Stimulated activated CD4-positive, alpha-beta T cell treated with anti-CD3 and anti-CD28 coated beads, Interleukin-1b, Interleukin-23, amount 100 ng/mL, for 24 hours (primary cell): Measurements from ENCODE around the gene PSME3.
"Not testable (repeated sequence)": the region's sequence is repeated elsewhere in the genome, so short reads cannot be mapped to it uniquely, and the experiment has no call there.

Source experiments
- DNase-seq, 4 experiments: peaks; one replicate each; pipeline ENCODE4 v3.0.0-alpha.2; 2020; ENCODE audit warnings: low read depth in 4 of 4, low spot score in 1 of 4

Gene PSME3

DNA sequence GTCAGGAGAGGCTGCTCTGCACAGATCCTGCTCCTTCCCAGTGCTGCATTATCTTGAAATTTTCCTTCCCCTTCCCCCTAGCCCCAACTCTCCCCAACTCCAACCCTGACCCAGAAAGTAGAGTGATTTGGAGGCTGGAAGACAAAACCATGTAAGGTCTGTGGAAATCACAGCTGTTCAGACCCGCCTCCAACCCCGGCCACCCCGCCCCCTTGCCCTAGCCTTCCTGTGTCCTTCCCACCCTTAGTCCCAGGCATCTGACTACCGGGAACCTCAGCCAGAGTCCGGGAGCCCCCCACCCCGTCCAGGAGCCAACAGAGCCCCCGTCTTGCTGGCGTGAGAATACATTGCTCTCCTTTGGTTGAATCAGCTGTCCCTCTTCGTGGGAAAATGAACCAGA, 17.8 kb downstream of the PSME3 start, which contains the start of gene AOC3:
Gene AOC3, plus strand, starts transcription at position 246 of the 400 bp plus-strand sequence. Its CDS starts 145 bp downstream, at position 391.
- DNase-seq = no peak

DNA sequence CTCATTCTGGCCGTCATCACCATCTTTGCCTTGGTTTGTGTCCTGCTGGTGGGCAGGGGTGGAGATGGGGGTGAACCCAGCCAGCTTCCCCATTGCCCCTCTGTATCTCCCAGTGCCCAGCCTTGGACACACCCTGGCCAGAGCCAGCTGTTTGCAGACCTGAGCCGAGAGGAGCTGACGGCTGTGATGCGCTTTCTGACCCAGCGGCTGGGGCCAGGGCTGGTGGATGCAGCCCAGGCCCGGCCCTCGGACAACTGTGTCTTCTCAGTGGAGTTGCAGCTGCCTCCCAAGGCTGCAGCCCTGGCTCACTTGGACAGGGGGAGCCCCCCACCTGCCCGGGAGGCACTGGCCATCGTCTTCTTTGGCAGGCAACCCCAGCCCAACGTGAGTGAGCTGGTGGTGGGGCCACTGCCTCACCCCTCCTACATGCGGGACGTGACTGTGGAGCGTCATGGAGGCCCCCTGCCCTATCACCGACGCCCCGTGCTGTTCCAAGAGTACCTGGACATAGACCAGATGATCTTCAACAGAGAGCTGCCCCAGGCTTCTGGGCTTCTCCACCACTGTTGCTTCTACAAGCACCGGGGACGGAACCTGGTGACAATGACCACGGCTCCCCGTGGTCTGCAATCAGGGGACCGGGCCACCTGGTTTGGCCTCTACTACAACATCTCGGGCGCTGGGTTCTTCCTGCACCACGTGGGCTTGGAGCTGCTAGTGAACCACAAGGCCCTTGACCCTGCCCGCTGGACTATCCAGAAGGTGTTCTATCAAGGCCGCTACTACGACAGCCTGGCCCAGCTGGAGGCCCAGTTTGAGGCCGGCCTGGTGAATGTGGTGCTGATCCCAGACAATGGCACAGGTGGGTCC, 18.4 kb downstream of the PSME3 start:
- not testable (repeated sequence) for DNase-seq

DNA sequence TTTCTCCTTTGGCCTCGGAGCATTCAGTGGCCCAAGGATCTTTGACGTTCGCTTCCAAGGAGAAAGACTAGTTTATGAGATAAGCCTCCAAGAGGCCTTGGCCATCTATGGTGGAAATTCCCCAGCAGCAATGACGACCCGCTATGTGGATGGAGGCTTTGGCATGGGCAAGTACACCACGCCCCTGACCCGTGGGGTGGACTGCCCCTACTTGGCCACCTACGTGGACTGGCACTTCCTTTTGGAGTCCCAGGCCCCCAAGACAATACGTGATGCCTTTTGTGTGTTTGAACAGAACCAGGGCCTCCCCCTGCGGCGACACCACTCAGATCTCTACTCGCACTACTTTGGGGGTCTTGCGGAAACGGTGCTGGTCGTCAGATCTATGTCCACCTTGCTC, 19.2 kb downstream of the PSME3 start:
- no peak for DNase-seq

DNA sequence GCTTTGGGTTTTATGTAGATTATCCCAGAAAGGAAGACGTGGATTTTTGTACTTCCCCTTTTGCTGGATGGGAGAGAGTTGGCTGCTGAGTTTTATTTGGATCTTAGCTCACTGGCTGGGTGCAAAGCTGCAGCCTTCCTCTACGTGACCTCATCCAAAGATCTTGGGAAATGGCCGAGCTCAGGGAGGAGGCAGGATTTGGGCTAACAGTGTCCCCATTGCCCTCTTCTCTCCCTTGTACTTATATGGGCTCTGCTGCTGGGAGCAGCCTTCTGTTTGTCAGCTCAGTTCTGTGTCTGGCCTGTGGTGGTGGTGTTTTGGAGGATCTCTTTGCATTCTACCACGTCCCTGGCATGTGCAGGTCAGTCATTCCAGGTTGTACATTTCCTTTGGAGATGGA, 19.8 kb downstream of the PSME3 start:
- no peak for DNase-seq

DNA sequence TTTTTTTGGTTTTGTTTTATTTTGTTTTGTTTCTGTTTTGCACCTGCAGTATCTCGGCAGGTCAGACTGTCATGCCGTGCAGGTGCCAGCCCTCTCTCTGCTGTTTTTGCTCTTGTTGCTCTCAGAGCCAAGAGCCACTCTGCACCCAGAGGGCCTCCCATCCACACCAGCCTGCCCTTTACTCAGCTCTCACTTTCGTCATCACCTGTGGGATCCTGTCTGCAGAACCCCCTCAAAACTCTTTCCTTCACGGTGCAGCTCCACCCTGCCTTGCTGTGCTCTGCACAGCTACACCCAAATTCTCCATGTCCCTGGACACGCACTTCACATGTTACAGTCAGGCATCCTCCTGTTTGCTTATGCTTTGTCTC, 20.4 kb downstream of the PSME3 start:
- no peak for DNase-seq

DNA sequence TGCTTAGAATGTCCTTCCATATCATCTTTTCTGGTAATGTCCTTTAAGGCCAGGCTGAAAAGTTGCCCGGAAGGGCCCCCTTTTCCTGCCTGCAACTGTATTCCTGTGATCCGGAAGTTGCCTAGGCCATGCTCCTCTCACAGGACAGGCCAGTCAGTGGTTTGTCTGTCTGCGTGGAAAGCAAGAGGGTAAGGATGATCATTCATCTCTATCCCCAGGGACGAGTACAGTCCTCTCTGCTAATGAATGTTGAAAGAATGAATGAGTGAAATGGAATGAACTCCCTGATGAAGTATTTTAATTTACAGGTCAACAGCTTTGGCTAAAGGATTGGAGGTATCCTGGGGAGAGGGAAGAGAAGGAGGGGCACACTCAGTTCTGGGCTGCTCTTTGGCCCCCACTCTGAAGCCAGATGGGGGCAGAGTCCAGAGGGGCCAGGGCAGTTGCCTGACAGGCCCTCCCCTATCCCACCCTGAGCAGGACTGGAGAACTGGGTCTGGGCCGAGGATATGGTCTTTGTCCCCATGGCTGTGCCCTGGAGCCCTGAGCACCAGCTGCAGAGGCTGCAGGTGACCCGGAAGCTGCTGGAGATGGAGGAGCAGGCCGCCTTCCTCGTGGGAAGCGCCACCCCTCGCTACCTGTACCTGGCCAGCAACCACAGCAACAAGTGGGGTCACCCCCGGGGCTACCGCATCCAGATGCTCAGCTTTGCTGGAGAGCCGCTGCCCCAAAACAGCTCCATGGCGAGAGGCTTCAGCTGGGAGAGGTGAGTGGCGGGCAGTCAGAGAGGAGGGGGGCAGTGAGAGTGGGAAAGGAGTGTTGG, 21.0 kb downstream of the PSME3 start:
- no peak for DNase-seq

DNA sequence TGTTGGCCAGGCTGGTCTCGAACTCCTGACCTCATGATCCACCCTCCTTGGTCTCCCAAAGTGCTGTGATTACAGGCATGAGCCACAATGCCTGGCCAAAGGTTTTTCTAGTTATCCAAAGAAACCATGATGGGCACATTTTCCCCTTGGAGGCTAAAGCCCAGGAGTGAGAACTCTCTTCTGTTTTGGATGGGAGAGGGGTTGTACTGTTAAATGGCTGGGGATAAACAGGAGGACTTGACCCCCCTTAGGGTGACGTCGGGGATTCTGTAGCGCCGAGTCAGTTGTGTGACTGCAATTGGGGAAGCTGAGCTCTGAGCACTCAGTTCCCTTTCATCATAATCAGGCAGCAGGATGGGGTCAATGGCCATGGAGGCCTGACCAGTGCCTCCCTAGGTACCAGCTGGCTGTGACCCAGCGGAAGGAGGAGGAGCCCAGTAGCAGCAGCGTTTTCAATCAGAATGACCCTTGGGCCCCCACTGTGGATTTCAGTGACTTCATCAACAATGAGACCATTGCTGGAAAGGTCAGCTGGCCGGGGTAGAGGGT, 21.9 kb downstream of the PSME3 start:
- DNase-seq = no peak

DNA sequence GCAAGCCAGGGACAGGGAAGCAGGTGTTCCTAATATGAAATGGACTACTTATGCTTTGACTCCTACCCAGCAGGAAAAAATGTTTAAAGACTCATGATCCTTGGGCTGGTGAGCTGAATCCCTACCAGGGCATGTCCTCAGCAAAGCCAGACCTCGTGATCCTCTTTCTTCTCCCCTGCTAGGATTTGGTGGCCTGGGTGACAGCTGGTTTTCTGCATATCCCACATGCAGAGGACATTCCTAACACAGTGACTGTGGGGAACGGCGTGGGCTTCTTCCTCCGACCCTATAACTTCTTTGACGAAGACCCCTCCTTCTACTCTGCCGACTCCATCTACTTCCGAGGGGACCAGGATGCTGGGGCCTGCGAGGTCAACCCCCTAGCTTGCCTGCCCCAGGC, 22.9 kb downstream of the PSME3 start:
- DNase-seq = not testable (repeated sequence)

DNA sequence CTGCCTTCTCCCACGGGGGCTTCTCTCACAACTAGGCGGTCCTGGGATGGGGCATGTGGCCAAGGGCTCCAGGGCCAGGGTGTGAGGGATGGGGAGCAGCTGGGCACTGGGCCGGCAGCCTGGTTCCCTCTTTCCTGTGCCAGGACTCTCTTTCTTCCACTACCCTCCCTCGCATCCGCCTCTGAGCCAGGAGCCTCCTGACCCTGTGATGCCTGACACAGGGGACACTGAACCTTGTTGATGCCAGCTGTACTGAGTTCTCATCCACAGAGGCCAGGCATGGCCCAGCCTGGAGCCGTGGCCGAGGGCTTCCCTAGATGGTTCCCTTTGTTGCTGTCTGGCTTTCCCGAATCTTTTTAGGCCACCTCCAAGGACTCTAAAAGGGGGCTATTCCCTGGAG, 23.3 kb downstream of the PSME3 start:
- not testable (repeated sequence) for DNase-seq

DNA sequence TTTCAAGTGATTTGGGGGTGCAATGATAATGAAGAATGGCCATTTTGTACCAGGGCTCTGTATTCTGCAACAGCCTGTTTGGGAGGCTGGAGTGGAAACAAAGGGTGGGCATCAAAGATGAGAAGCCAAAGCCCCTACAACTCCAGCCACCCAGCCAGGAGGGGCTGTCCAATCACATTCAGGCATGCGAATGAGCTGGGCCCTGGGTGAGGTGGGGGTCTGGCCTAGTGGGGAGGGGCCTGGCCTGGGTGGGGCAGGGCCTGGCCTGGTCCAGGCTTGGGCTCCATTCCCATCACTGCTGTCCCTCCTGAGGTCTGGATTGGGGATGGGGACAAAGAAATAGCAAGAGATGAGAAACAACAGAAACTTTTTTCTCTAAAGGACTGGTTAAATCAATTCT, 24.2 kb downstream of the PSME3 start:
- DNase-seq = no peak

DNA sequence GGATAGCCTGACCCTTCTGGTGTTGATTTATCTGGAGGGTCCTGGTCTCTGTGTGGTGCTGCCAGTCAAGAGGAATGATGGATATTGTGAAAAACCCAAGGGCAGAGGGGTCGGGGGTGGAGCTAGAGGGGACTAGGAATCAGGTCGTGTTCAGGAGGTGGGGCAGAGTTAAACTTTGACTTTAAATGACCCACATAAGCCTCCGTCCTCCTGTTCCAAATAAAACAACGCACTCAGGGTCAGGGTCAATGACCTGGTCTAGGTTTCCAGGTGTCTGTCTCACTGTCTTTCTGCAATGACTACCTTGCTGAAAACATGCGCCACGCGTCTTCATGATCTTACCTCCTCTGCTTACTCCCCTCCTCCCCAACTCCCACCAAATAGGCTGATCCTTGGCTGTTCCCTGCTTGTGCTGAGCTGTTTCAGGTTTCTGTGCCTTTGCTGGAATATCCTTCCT, 32.5 kb downstream of the PSME3 start:
- DNase-seq = no peak

DNA sequence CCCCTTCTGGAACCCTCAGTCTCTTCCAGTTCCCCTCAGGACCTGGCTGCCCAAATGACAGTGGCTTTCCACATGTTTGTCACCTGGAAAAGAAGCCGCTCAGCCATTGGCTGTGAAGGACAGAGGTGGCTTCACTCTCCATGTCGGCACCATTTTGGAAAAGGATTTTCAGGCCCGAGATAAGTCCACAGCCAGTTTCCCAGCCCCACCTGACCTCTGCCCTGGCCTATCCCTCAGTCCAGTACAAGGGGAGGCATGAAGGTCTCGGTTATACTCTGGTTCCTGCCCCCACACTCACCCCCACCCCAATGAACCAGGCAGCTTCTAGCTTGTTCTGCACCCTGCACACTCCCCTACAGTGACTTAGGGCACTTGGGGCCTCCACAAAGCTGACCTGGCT, 33.0 kb downstream of the PSME3 start:
- no peak for DNase-seq

DNA sequence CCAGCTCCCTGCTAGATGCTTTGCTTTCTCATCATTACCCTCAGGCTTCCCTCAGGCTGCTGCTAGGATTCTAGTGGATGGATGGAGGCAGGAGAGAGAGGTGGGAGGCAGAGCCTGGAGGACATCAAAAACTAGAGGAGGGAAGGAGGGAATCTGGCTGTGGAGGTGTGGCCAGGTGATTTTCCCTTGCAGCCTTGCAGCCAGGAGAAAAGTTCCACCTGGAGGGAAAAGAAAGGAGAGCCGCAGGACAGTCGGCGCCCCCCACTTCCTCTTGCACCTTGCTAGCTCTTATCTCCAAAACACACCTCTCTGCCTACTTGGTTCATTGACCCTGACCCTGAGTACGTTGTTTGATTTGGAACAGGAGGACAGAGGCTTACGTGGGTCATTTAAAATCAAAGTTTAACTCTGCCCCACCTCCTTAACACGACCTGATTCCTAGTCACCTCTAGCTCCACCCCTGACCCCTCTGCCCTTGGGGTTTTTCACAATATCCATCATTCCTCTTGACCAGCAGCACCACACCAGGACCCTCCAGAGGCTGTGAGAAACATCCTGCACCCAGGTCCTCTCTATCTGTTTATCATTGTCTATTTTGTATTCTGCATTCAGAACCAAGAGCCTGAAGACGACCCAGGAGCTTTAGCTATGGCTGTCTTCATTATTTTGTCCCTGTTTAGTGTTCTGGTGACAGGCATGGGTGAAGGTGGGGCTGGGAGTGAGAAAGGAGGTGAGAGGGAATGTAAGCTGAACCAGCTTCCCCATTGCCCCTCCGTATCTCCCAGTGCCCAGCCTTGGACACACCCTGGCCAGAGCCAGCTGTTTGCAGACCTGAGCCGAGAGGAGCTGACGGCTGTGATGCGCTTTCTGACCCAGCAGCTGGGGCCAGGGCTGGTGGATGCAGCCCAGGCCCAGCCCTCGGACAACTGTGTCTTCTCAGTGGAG, 33.7 kb downstream of the PSME3 start:
- DNase-seq = no peak

DNA sequence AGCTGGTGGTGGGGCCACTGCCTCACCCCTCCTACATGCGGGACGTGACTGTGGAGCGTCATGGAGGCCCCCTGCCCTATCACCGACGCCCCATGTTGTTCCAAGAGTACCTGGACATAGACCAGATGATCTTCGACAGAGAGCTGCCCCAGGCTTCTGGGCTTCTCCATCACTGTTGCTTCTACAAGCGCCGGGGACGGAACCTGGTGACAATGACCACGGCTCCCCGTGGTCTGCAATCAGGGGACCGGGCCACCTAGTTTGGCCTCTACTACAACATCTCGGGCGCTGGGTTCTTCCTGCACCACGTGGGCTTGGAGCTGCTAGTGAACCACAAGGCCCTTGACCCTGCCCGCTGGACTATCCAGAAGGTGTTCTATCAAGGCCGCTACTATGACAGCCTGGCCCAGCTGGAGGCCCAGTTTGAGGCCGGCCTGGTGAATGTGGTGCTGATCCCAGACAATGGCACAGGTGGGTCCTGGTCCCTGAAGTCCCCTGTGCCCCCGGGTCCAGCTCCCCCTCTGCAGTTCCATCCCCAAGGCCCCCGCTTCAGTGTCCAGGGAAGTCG, 34.6 kb downstream of the PSME3 start:
- DNase-seq = not testable (repeated sequence)

DNA sequence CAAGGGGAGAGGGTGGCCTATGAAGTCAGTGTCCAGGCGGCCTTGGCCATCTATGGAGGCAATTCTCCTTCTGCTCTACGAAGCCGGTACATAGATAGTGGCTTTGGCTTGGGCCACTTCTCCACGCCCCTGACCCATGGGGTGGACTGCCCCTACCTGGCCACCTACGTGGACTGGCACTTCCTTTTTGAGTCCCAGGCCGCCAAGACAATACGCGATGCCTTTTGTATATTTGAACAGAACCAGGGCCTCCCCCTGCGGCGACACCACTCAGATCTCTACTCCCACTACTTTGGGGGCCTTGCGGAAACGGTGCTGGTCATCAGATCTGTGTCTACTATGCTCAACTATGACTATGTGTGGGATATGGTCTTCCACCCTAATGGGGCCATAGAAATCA, 35.1 kb downstream of the PSME3 start:
- no peak for DNase-seq

DNA sequence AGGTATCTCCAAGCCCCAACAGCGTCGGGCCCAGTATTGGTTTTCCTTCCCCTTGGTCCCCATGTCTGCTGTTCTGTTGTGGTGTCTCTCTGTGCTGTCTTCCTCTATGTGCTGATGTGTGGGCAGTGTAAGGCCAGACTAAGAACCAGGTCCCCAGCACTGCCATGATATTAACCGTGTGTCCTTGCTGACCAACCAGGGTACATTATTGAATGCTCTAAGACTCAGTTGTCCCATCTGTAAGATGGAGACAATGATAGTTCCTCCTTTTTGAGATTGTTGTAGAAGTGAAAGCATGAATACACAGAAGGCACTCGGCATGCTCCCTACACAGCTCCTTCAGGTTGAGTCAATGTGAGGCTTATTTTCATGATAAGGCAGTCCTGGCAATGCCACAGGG, 38.5 kb downstream of the PSME3 start:
- no peak for DNase-seq

DNA sequence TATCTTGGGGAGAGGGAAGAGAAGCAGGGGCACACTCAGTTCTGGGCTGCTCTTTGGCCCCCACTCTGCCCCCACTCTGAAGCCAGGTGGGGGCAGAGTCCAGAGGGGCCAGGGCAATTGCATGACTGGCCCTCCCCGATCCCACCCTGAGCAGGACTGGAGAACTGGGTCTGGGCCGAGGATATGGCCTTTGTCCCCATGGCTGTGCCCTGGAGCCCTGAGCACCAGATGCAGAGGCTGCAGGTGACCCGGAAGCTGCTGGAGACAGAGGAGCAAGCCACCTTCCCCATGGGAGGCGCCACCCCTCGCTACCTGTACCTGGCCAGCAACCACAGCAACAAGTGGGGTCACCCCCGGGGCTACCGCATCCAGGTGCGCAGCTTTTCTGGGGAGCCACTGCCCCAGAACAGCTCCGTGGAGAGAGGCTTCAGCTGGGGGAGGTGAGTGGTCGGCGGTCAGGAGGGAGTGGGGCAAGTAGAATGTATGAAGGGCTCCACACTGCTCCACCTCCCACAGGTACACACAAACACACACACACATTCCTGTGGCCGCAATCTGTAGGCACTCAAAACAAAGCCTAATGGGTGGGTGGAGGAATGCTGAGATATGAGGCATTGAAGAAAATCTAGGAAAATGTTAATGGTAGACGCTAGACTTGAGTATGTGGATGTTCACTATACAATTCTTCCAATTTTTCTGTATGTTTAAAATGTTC, 39.2 kb downstream of the PSME3 start:
- no peak for DNase-seq

DNA sequence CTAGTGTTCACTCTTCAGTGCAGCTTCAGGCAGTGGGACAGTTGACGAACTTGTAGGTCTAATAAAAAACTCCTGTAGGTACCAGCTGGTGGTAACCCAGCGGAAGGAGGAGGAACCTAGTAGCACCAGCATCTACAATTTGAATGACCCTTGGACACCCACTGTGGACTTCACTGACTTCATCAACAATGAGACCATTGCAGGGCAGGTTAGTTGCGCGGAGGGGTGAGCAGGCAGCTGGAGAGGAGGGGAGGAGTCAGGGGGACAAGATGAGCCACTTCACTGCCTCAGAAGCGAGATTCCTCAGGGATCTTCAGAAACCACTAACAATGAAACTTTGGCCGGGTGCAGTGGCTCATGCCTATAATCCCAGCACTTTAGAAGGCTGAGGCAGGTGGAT, 40.1 kb downstream of the PSME3 start:
- no peak for DNase-seq

DNA sequence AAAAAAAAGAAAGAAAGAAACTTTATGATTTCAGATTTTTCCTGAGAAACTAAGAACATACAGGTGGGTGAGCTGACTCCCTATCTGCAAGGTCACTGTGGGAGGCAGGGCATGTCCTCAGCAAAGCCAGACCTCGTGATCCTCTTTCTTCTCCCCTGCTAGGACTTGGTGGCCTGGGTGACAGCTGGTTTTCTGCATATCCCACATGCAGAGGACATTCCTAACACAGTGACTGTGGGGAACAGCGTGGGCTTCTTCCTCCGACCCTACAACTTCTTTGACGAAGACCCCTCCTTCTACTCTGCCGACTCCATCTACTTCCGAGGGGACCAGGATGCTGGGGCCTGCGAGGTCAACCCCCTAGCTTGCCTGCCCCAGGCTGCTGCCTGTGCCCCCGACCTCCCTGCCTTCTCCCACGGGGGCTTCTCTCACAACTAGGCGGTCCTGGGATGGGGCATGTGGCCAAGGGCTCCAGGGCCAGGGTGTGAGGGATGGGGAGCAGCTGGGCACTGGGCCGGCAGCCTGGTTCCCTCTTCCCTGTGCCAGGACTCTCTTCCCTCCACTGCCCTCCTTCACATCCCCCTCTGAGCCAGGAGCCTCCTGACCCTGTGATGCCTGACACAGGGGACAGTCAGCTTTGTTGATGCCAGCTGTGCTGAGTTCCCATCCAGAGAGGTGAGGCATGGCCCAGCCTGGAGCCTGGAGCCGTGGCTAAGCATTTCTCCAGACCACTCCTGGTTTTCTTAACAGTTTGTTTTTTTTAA, 40.9 kb downstream of the PSME3 start:
- not testable (repeated sequence) for DNase-seq
